Measurements from ENCODE around the gene ESD.

Gene ESD

GRCh38 chr13:46775385-46776107, 21.4 kb downstream of the ESD start:
- TF ChIP-seq TAF1 (IDR thresholded peaks at IDR 0.05; ENCODE audit: low read depth) (no peak), REST (IDR thresholded peaks at IDR 0.05; ENCODE audit: low read depth) (no peak), EP300 (IDR thresholded peaks at IDR 0.05; ENCODE audit: borderline replicate concordance) (no peak), USF1 (IDR thresholded peaks at IDR 0.05) (no peak), YY1 (IDR thresholded peaks at IDR 0.05; ENCODE audit: low read depth) (no peak), EGR1 (IDR thresholded peaks at IDR 0.05) (no peak), RAD21 (IDR thresholded peaks at IDR 0.05; ENCODE audit: low read depth) (no peak), CEBPB (IDR thresholded peaks at IDR 0.05) (no peak), FOXM1 (IDR thresholded peaks at IDR 0.05; ENCODE audit: borderline replicate concordance, low read depth) (no peak), ZBTB7A (IDR thresholded peaks at IDR 0.05; ENCODE audit: low read depth) (no peak), MAX (IDR thresholded peaks at IDR 0.05) (no peak)

GRCh38 chr13:46773541-46773940, 23.4 kb downstream of the ESD start:
- TF ChIP-seq EP300 (IDR thresholded peaks at IDR 0.05; ENCODE audit: borderline replicate concordance): no peak

- TF ChIP-seq NFIC (IDR thresholded peaks at IDR 0.05): no peak
- TF ChIP-seq MAX (IDR thresholded peaks at IDR 0.05): no peak
- TF ChIP-seq YY1 (IDR thresholded peaks at IDR 0.05; ENCODE audit: low read depth): no peak
- TF ChIP-seq REST (IDR thresholded peaks at IDR 0.05; ENCODE audit: low read depth): no peak
- no peak for TF ChIP-seq USF1 (IDR thresholded peaks at IDR 0.05)
- TF ChIP-seq TAF1 (IDR thresholded peaks at IDR 0.05; ENCODE audit: low read depth): no peak
- no peak for TF ChIP-seq TEAD4 (IDR thresholded peaks at IDR 0.05)
- no peak for TF ChIP-seq EP300 (IDR thresholded peaks at IDR 0.05; ENCODE audit: borderline replicate concordance)
- no peak for TF ChIP-seq EGR1 (IDR thresholded peaks at IDR 0.05)
- TF ChIP-seq CREB1 (IDR thresholded peaks at IDR 0.05; ENCODE audit: low read depth): no peak
- TF ChIP-seq CEBPB (IDR thresholded peaks at IDR 0.05): no peak
- TF ChIP-seq RAD21 (IDR thresholded peaks at IDR 0.05; ENCODE audit: low read depth): no peak
- no peak for TF ChIP-seq ZBTB7A (IDR thresholded peaks at IDR 0.05; ENCODE audit: low read depth)
- no peak for TF ChIP-seq FOXM1 (IDR thresholded peaks at IDR 0.05; ENCODE audit: borderline replicate concordance, low read depth)
- no peak for TF ChIP-seq TCF12 (IDR thresholded peaks at IDR 0.05; ENCODE audit: low read depth)
Observed at GRCh38 chr13:46771693-46772092, 25.3 kb downstream of the ESD start.

- TF ChIP-seq CREB1 (IDR thresholded peaks at IDR 0.05; ENCODE audit: low read depth) (no peak), REST (IDR thresholded peaks at IDR 0.05; ENCODE audit: low read depth) (no peak), TCF12 (IDR thresholded peaks at IDR 0.05; ENCODE audit: low read depth) (no peak), EP300 (IDR thresholded peaks at IDR 0.05; ENCODE audit: borderline replicate concordance) (no peak), USF1 (IDR thresholded peaks at IDR 0.05) (no peak), TEAD4 (IDR thresholded peaks at IDR 0.05) (no peak), ZBTB7A (IDR thresholded peaks at IDR 0.05; ENCODE audit: low read depth) (no peak), NFIC (IDR thresholded peaks at IDR 0.05) (no peak), EGR1 (IDR thresholded peaks at IDR 0.05) (no peak), FOXM1 (IDR thresholded peaks at IDR 0.05; ENCODE audit: borderline replicate concordance, low read depth) (no peak), YY1 (IDR thresholded peaks at IDR 0.05; ENCODE audit: low read depth) (no peak), RAD21 (IDR thresholded peaks at IDR 0.05; ENCODE audit: low read depth) (no peak), TAF1 (IDR thresholded peaks at IDR 0.05; ENCODE audit: low read depth) (no peak), MAX (IDR thresholded peaks at IDR 0.05) (no peak), CEBPB (IDR thresholded peaks at IDR 0.05) (no peak)
Observed at GRCh38 chr13:46761866-46762265, 35.1 kb downstream of the ESD start.

All from Ishikawa (cell line).